H1 (cell line): ENCODE data around the gene GPRIN3. TPM values are rescaled to one million over a fixed set of nuclear protein-coding genes. Genes with fewer than 3 reads are reported as not detected.

Experiments
- CTCF ChIA-PET: fragments of 300-600 bp; sonication (Branson Sonifier 250); formaldehyde crosslinking; loops from one replicate; lab custom pipeline; 2021; ENCODE audit not compliant: partially characterized antibody; lab: Charles Lee
- POLR2A ChIA-PET: fragments of 300-600 bp; sonication (Branson Sonifier 250); formaldehyde crosslinking; loops from one replicate; lab custom pipeline; 2021; ENCODE audit warnings: inconsistent platforms; ENCODE audit not compliant: partially characterized antibody; lab: Charles Lee
- DNase-seq, 2 experiments: peaks; one replicate each; pipeline versions ENCODE4 v3.0.0 to v3.0.0-alpha.2; 2010 to 2022; ENCODE audit warnings: low spot score in 2 of 2, low read depth in 1 of 2, mixed read lengths in 1 of 2
- FAIRE-seq: peaks from 2 replicates; lab custom pipeline; 2011; peaks lifted over from hg19 to GRCh38; lab: Jason Lieb, UNC
- H2AFZ ChIP-seq: 2 replicates; pipeline ENCODE4 v1.8.1; 2012; ENCODE audit warnings: low read length, inconsistent platforms
- H2AK5ac ChIP-seq: 2 replicates; pipeline ENCODE4 v1.6.1; 2013; ENCODE audit warnings: low read depth, low read length
- H2BK120ac ChIP-seq: replicated peaks from 2 replicates; pipeline ENCODE3; 2013; ENCODE audit warnings: low read depth, low read length, inconsistent platforms
- H2BK12ac ChIP-seq: 2 replicates; pipeline ENCODE4 v1.6.1; 2013; ENCODE audit warnings: low read depth, low read length
- H2BK15ac ChIP-seq: 2 replicates; pipeline ENCODE4 v1.6.1; 2013; ENCODE audit warnings: low read length
- H2BK20ac ChIP-seq: 2 replicates; pipeline ENCODE4 v1.6.1; 2013; ENCODE audit warnings: low read length
- H2BK5ac ChIP-seq: 2 replicates; pipeline ENCODE4 v1.6.1; 2013; ENCODE audit warnings: low read depth, low read length
- H3K14ac ChIP-seq: 2 replicates; pipeline ENCODE4 v1.6.1; 2013; ENCODE audit warnings: inconsistent platforms; ENCODE audit not compliant: insufficient read length
- H3K18ac ChIP-seq: 2 replicates; pipeline ENCODE4 v1.6.1; 2013; ENCODE audit warnings: low read length; ENCODE audit errors: extremely low read depth
- H3K23ac ChIP-seq: 2 replicates; pipeline ENCODE4 v1.6.1; 2013; ENCODE audit warnings: inconsistent platforms; ENCODE audit not compliant: insufficient read length
- H3K23me2 ChIP-seq: 2 replicates; pipeline ENCODE4 v1.6.1; 2013; ENCODE audit warnings: low read depth, low read length
- H3K27ac ChIP-seq: 2 replicates; pipeline ENCODE4 v1.6.1; 2011; ENCODE audit warnings: low read depth, low read length, inconsistent platforms
- H3K27me3 ChIP-seq, 4 experiments: replicated peaks in 1 of 4; 1 replicate in 1 of 4; 2 replicates in 3 of 4; pipeline versions ENCODE4 v1.6.1 to v1.8.1; 2011 to 2013; ENCODE audit warnings: low read length in 3 of 4, mild to moderate bottlenecking in 3 of 4, inconsistent platforms in 2 of 4, mixed read lengths in 2 of 4, moderate library complexity in 1 of 4; ENCODE audit not compliant: control insufficient read depth in 3 of 4, insufficient read depth in 3 of 4; ENCODE audit errors: extremely low read depth in 1 of 4
- H3K36me3 ChIP-seq, 4 experiments: 2 replicates each; pipeline versions ENCODE4 v1.6.1 to v1.8.1; 2011 to 2013; ENCODE audit warnings: mild to moderate bottlenecking in 4 of 4, low read length in 3 of 4, moderate library complexity in 2 of 4, control low read depth in 1 of 4, inconsistent platforms in 1 of 4; ENCODE audit not compliant: insufficient read depth in 4 of 4, control insufficient read depth in 2 of 4
- H3K4ac ChIP-seq: replicated peaks from 2 replicates; pipeline ENCODE3; 2013; ENCODE audit warnings: low read length, low read depth, mixed read lengths, inconsistent platforms; ENCODE audit not compliant: insufficient read length
- H3K4me1 ChIP-seq, 4 experiments: replicated peaks in 1 of 4; 1 replicate in 1 of 4; 2 replicates in 3 of 4; pipeline versions ENCODE4 v1.6.1 to v1.8.1; 2011 to 2013; ENCODE audit warnings: low read length in 3 of 4, inconsistent platforms in 2 of 4, mixed read lengths in 1 of 4; ENCODE audit not compliant: insufficient read depth in 4 of 4, control insufficient read depth in 3 of 4
- H3K4me2 ChIP-seq, 2 experiments: 2 replicates each; pipeline versions ENCODE4 v1.6.1 to v1.8.1; 2011 to 2013; ENCODE audit warnings: low read depth in 2 of 2, low read length in 2 of 2, control low read depth in 1 of 2, inconsistent platforms in 1 of 2, mild to moderate bottlenecking in 1 of 2; ENCODE audit not compliant: insufficient read depth in 1 of 2
- H3K4me3 ChIP-seq, 4 experiments: fragments of 200-600, 300-600 bp in 1 of 4; sonication (generic), shearing (Covaris generic), sonication (Bioruptor Twin) in 1 of 4; 2 replicates each; pipeline versions ENCODE4 v1.5.1 to v1.8.1; 2011 to 2016; ENCODE audit warnings: low read length in 4 of 4, low read depth in 3 of 4, control low read depth in 2 of 4, inconsistent platforms in 2 of 4, mild to moderate bottlenecking in 2 of 4, mixed read lengths in 1 of 4, moderate library complexity in 1 of 4; ENCODE audit not compliant: insufficient read depth in 2 of 4; ENCODE audit errors: extremely low read depth in 1 of 4
- H3K56ac ChIP-seq: replicated peaks from 2 replicates; pipeline ENCODE3; 2013; ENCODE audit warnings: low read depth, mild to moderate bottlenecking, mixed read lengths, low read length, inconsistent platforms; ENCODE audit not compliant: insufficient read length
- H3K79me1 ChIP-seq: 2 replicates; pipeline ENCODE4 v1.6.1; 2013; ENCODE audit warnings: low read depth, low read length, control low read depth
- H3K79me2 ChIP-seq, 2 experiments: 2 replicates each; pipeline versions ENCODE4 v1.6.1 to v1.8.1; 2012 to 2013; ENCODE audit warnings: low read length in 2 of 2, mild to moderate bottlenecking in 2 of 2, inconsistent platforms in 1 of 2; ENCODE audit not compliant: insufficient read depth in 2 of 2, control insufficient read depth in 1 of 2
- H3K9ac ChIP-seq, 4 experiments: replicated peaks in 1 of 4; 1 replicate in 1 of 4; 2 replicates in 3 of 4; pipeline versions ENCODE4 v1.6.1 to v1.8.1; 2011 to 2013; ENCODE audit warnings: low read depth in 3 of 4, low read length in 3 of 4, control low read depth in 2 of 4, mild to moderate bottlenecking in 2 of 4, moderate library complexity in 2 of 4, inconsistent platforms in 1 of 4; ENCODE audit errors: extremely low read depth in 1 of 4
- H3K9me3 ChIP-seq, 2 experiments: 2 replicates each; pipeline versions ENCODE4 v1.6.1 to v1.8.1; 2012 to 2013; ENCODE audit warnings: mild to moderate bottlenecking in 2 of 2, moderate library complexity in 2 of 2, control low read depth in 1 of 2, inconsistent platforms in 1 of 2, low read depth in 1 of 2, low read length in 1 of 2, mixed read lengths in 1 of 2; ENCODE audit not compliant: insufficient read depth in 2 of 2
- H4K20me1 ChIP-seq, 2 experiments: replicated peaks in 1 of 2; 2 replicates each; pipeline versions ENCODE3 to v1.8.1; 2011 to 2013; ENCODE audit warnings: inconsistent platforms in 2 of 2, low read length in 2 of 2, mild to moderate bottlenecking in 1 of 2; ENCODE audit not compliant: insufficient read depth in 2 of 2, control insufficient read depth in 1 of 2
- H4K5ac ChIP-seq: 2 replicates; pipeline ENCODE4 v1.6.1; 2013; ENCODE audit warnings: low read length, low read depth, mixed read lengths, inconsistent platforms; ENCODE audit not compliant: insufficient read length
- H4K8ac ChIP-seq: 2 replicates; pipeline ENCODE4 v1.8.0; 2013; ENCODE audit warnings: mild to moderate bottlenecking, moderate library complexity, low read length, inconsistent platforms; ENCODE audit not compliant: insufficient read depth; ENCODE audit errors: extremely low read depth
- H4K91ac ChIP-seq: replicated peaks from 2 replicates; pipeline ENCODE3; 2013; ENCODE audit warnings: low read length, mixed read lengths, inconsistent platforms; ENCODE audit not compliant: insufficient read length
- BCL11A ChIP-seq, 2 experiments: IDR thresholded peaks; one replicate each; pipeline ENCODE4 v1.6.1; 2011; ENCODE audit warnings: low read depth in 2 of 2, low read length in 2 of 2, mild to moderate bottlenecking in 2 of 2
- CBX5 ChIP-seq: fragments of 300-800, 300-1000 bp; sonication (generic); IDR thresholded peaks from 2 replicates; pipeline ENCODE4 v1.7.1; 2016; ENCODE audit warnings: antibody characterized with exemption, low read length, low read depth
- SIRT6 ChIP-seq: IDR thresholded peaks from one replicate; pipeline ENCODE4 v1.7.1; 2012; ENCODE audit warnings: low read length, inconsistent platforms
- SUZ12 ChIP-seq: fragments of 200-600 bp; sonication (generic); IDR thresholded peaks from 2 replicates; pipeline ENCODE4 v1.6.1; 2012; ENCODE audit warnings: mild to moderate bottlenecking, inconsistent platforms, low read length, moderate library complexity, mixed read lengths
- TAF7 ChIP-seq: optimal IDR thresholded peaks from 2 replicates; pipeline ENCODE3; 2011; ENCODE audit warnings: low read depth, mild to moderate bottlenecking, inconsistent platforms, low read length, moderate library complexity, borderline replicate concordance
- WGBS, 2 experiments: shearing (Covaris generic) in 1 of 2; methylation state at CpG; one replicate each; pipeline versions ENCODE4 v1.1.6 to v1.1.7; 2013 to 2015; ENCODE audit warnings: low lambda C conversion rate in 2 of 2, mixed read lengths in 2 of 2, inconsistent platforms in 1 of 2, low coverage in 1 of 2, missing lambda C conversion rate in 1 of 2; ENCODE audit not compliant: insufficient replicate concordance in 2 of 2, insufficient coverage in 1 of 2, insufficient read length in 1 of 2; ENCODE audit errors: extremely low coverage in 1 of 2, missing lambda C conversion rate in 1 of 2; 5-methylcytosine and 5-hydroxymethylcytosine counted together
- polyA plus RNA-seq, 7 experiments: library from polyadenylated mRNA; depleted of rRNA in 3 of 7; stranded (reverse) in 5 of 7; unstranded in 2 of 7; fragments of >200 nt in 5 of 7; fragments of 200-250 nt in 2 of 7; gene quantifications; 1 replicate in 5 of 7; 2 replicates in 1 of 7; 4 replicates in 1 of 7; pipeline versions ENCODE4 v1.2.1 to v1.2.3, GENCODE V29; 2011 to 2013; ENCODE audit warnings: missing spikeins in 2 of 7, mixed read lengths in 2 of 7
- total RNA-seq: library from RNA; stranded (reverse); fragmentation: NEBNext Ultra II Directional; extraction: Animal tissue kit (Norgen Biotek cat#: 25700); gene quantifications from 2 replicates; pipeline ENCODE4 v1.2.1, GENCODE V29; 2021

Gene GPRIN3
- total and polyA plus RNA-seq, 2 of the 8 experiments (the other 6 are each of a cell fraction or from before 2014, with no cell fraction given), result 0.17 to 1.4 TPM

DNA sequence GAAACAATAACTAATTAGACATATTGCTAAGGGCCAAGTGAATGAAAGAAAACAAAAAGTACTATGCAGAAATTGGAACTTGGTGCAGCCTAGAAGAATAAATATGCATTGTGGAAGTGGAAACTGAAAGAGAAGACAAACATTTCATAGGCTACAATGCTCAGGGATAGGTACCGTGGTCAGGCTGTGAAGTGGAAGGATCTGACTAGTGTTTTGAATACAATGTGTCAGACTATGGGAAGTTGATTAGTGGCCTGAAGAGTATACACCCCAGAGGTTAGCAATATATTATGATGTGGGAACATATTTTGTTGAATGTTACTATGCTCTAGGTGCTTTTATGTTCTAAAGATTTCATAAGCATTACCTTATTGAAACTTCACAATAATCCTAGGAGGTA is 36.8 kb downstream of the GPRIN3 start:
- FAIRE-seq, result no peak
- no peak for TF ChIP-seq TAF7
- TF ChIP-seq SIRT6, result no peak
- no peak for TF ChIP-seq BCL11A (IDR thresholded peaks at IDR 0.05; ENCODE audit: low read depth in 2 of 2, low read length in 2 of 2)
- TF ChIP-seq SUZ12, result no peak
- TF ChIP-seq CBX5, result no peak

More for the DNA sequence above, 36.8 kb downstream of the GPRIN3 start:
- no peak overlapping the region for H4K91ac ChIP-seq
- H3K4me3 ChIP-seq, result no peak overlapping the region
- H3K18ac ChIP-seq, result no peak overlapping the region
- ChIA-PET CTCF (interaction anchor here (0.6 to 0.9 kb wide), 2 partner anchors 12 to 35 kb away, joined by 3 read pairs; no protein-coding TSS in a partner anchor), POLR2A (no interaction called here)
- H3K9ac ChIP-seq, result no peak overlapping the region
- no peaks in the 10 kb centered on the region for H3K9me3 ChIP-seq
- H2AFZ ChIP-seq, result no peak overlapping the region
- no peak overlapping the region for H2BK15ac ChIP-seq
- no peak overlapping the region for H4K8ac ChIP-seq
- no peak overlapping the region for H3K23ac ChIP-seq
- no peak overlapping the region for H2BK120ac ChIP-seq
- no peaks in the 10 kb centered on the region for H3K79me2 ChIP-seq
- H3K27ac ChIP-seq, result no peak overlapping the region
- no peak overlapping the region for H2BK5ac ChIP-seq
- no peak overlapping the region for H2AK5ac ChIP-seq
- no peak overlapping the region for H3K4ac ChIP-seq
- no peaks in the 10 kb centered on the region for H3K27me3 ChIP-seq
- no peak overlapping the region for H3K4me2 ChIP-seq
- 88% methylated on average over 1 of the region's 1 CpG; no CpG with 5 or more reads in 1 of the 2 experiments for WGBS, 2 experiments
- H3K56ac ChIP-seq, result no peak overlapping the region
- no peaks in the 10 kb centered on the region for H3K4me1 ChIP-seq
- H4K20me1 ChIP-seq, result no peaks in the 10 kb centered on the region
- H2BK12ac ChIP-seq, result no peak overlapping the region
- H3K36me3 ChIP-seq, result no peaks in the 10 kb centered on the region
- no peak overlapping the region for H3K14ac ChIP-seq
- no peaks in the 10 kb centered on the region for H3K23me2 ChIP-seq
- H4K5ac ChIP-seq, result no peak overlapping the region
- no peak for DNase-seq
- no peak overlapping the region for H2BK20ac ChIP-seq
- no peaks in the 10 kb centered on the region for H3K79me1 ChIP-seq
